NT2/D1 (cell line): ENCODE measurements around the gene C9orf72.

Source experiments
- DNase-seq: peaks from one replicate; pipeline ENCODE4 v3.0.0-alpha.2; 2011; ENCODE audit warnings: low read depth, low spot score
- H3K27me3 ChIP-seq: 2 replicates; pipeline ENCODE4 v1.6.0; 2011; ENCODE audit warnings: mild to moderate bottlenecking; ENCODE audit not compliant: insufficient read length, insufficient read depth
- H3K36me3 ChIP-seq: 2 replicates; pipeline ENCODE4 v1.6.1; 2011; ENCODE audit warnings: mild to moderate bottlenecking, low read length, mixed read lengths; ENCODE audit not compliant: insufficient read depth, insufficient read length
- H3K4me1 ChIP-seq: 2 replicates; pipeline ENCODE4 v1.5.1; 2011; ENCODE audit not compliant: insufficient read depth, insufficient read length
- H3K4me3 ChIP-seq: 2 replicates; pipeline ENCODE4 v1.5.1; 2011; ENCODE audit warnings: low read depth; ENCODE audit not compliant: insufficient read length
- H3K9ac ChIP-seq: 2 replicates; pipeline ENCODE4 v1.6.0; 2011; ENCODE audit warnings: low read depth; ENCODE audit not compliant: insufficient read length
- H3K9me3 ChIP-seq: 2 replicates; pipeline ENCODE4 v1.5.1; 2011; ENCODE audit warnings: mild to moderate bottlenecking, low read length; ENCODE audit not compliant: insufficient read depth
- SUZ12 ChIP-seq: IDR thresholded peaks from 2 replicates; pipeline ENCODE4 v1.6.1; 2011; ENCODE audit not compliant: insufficient read length, insufficient read depth; ENCODE audit errors: extremely low read depth
- YY1 ChIP-seq: IDR thresholded peaks from 2 replicates; pipeline ENCODE4 v1.6.1; 2011; ENCODE audit not compliant: insufficient read length, insufficient read depth
- ZNF274 ChIP-seq: IDR thresholded peaks from 2 replicates; pipeline ENCODE4 v1.6.1; 2011; ENCODE audit warnings: mild to moderate bottlenecking, low read depth, low read length

The C9orf72 gene

DNA sequence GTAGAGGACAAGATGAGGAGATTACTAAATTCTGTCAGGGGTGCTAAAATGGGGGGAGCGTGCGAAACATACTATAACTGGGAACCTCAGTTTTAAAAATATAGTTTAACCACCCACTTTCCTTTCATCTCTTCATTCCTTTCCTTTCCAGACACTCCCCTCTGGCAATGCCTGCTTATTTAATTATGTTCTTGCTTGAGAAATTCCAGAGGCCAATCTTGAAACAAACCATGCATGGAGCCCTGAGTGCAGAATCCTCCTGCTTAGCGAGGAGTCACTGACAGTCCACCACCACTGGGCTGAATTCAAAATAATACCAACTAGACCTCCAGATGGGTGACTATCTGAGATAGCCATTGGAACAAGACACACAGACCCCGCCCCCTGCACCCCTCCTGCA, 29.7 kb upstream of the C9orf72 start:
- no peak overlapping the region for H3K9ac ChIP-seq
- H3K36me3 ChIP-seq = no peaks in the 10 kb centered on the region
- no peaks in the 10 kb centered on the region for H3K9me3 ChIP-seq
- H3K4me1 ChIP-seq = no peaks in the 10 kb centered on the region
- TF ChIP-seq YY1 (no peak), ZNF274 (no peak), SUZ12 (no peak)
- no peak for DNase-seq
- H3K27me3 ChIP-seq = no peaks in the 10 kb centered on the region
- H3K4me3 ChIP-seq = no peak overlapping the region

GRCh38 chr9:27602142-27602861, 29.0 kb upstream of the C9orf72 start:
- H3K4me3 ChIP-seq = no peak overlapping the region

DNA sequence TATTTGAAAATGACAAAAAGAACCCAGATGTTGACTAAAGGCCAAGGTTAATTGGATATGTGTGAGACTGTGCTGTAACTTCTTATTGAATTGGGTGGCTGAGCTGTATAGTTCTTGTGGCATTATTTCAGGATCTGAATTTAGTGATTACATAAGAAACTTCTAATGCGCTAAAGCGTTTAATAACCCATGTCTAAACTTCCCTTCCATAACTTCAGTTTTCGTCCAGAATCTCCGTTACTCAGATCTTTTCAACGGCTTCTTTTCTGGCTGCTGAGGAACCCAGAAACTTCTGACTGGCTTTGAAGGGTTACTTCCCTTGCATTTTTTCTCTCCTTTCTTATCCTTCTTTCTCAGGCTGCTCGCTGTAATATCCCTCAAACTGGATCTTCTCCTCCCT, 28.1 kb upstream of the C9orf72 start:
- no peak overlapping the region for H3K4me3 ChIP-seq
- H3K4me1 ChIP-seq = no peaks in the 10 kb centered on the region
- H3K9me3 ChIP-seq = no peaks in the 10 kb centered on the region
- TF ChIP-seq SUZ12 = no peak
- TF ChIP-seq ZNF274 = no peak
- TF ChIP-seq YY1 = no peak
- no peaks in the 10 kb centered on the region for H3K27me3 ChIP-seq
- no peaks in the 10 kb centered on the region for H3K36me3 ChIP-seq
- DNase-seq = no peak
- H3K9ac ChIP-seq = no peak overlapping the region

More at GRCh38 chr9:27602142-27602861, 29.0 kb upstream of the C9orf72 start:
- DNase-seq = no peak
- no peaks in the 10 kb centered on the region for H3K9me3 ChIP-seq
- TF ChIP-seq ZNF274 (no peak), YY1 (no peak), SUZ12 (no peak)
- H3K27me3 ChIP-seq = no peaks in the 10 kb centered on the region
- no peak overlapping the region for H3K9ac ChIP-seq
- no peaks in the 10 kb centered on the region for H3K36me3 ChIP-seq
- no peaks in the 10 kb centered on the region for H3K4me1 ChIP-seq

- DNase-seq = no peak
- no peaks in the 10 kb centered on the region for H3K4me1 ChIP-seq
These were observed 27.0 kb upstream of the C9orf72 start for GRCh38 chr9:27600256-27600655.

GRCh38 chr9:27599870-27600238, 26.6 kb upstream of the C9orf72 start:
- no peak overlapping the region for H3K9ac ChIP-seq
- TF ChIP-seq ZNF274 (no peak), SUZ12 (no peak), YY1 (no peak)
- no peak for DNase-seq
- H3K4me1 ChIP-seq = no peaks in the 10 kb centered on the region
- no peaks in the 10 kb centered on the region for H3K9me3 ChIP-seq
- no peaks in the 10 kb centered on the region for H3K27me3 ChIP-seq
- no peak overlapping the region for H3K4me3 ChIP-seq
- no peaks in the 10 kb centered on the region for H3K36me3 ChIP-seq

More at GRCh38 chr9:27600256-27600655, 27.0 kb upstream of the C9orf72 start:
- H3K9me3 ChIP-seq = no peaks in the 10 kb centered on the region
- no peaks in the 10 kb centered on the region for H3K27me3 ChIP-seq
- H3K9ac ChIP-seq = no peak overlapping the region
- no peak overlapping the region for H3K4me3 ChIP-seq
- no peak for TF ChIP-seq SUZ12
- no peak for TF ChIP-seq YY1
- no peak for TF ChIP-seq ZNF274
- no peaks in the 10 kb centered on the region for H3K36me3 ChIP-seq

DNA sequence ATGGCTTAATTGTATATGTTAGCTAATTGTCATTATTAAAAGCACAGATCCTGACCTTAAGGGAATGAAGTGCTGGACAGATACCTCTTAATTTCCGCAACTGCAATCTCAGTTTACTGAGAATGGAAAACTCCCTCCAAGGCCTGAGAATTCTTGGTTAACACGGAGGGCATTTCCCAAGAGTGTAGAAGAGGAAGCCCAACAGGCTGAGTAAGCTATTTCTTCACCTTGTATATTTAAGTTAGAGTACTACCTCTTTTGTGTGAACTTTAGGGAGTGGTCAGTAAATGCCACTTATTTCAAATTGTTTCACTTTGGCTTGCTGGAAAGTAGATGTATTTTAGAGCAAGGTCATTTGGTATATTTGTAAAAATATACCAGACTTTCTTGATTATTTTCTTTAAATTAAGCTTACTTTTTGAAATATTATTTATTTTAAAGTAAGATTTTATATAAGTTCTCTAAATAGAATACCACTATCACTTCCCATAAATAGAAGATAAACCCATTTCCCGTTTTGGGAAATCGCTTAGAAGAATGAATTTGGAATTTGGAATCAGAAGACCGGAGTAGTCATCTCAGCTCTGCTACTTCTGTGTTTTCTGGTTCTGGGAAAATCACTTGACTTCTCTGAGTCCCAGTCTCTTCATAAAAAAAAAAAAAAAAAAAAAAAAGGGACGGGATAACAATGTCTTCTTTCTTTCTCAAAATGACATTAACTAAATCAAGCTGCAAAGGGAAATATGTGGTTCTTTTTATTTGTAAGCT, 26.0 kb upstream of the C9orf72 start:
- Histone ChIP-seq H3K27me3 (no peaks in the 10 kb centered on the region), H3K9me3 (no peaks in the 10 kb centered on the region), H3K4me1 (no peaks in the 10 kb centered on the region), H3K4me3 (no peak overlapping the region), H3K9ac (no peak overlapping the region), H3K36me3 (no peaks in the 10 kb centered on the region)
- TF ChIP-seq YY1 = no peak
- no peak for TF ChIP-seq SUZ12
- no peak for TF ChIP-seq ZNF274
- DNase-seq = no peak

- no peak for DNase-seq
- Histone ChIP-seq H3K4me1 (no peaks in the 10 kb centered on the region), H3K9me3 (no peaks in the 10 kb centered on the region), H3K36me3 (no peaks in the 10 kb centered on the region), H3K4me3 (no peak overlapping the region), H3K27me3 (no peaks in the 10 kb centered on the region), H3K9ac (no peak overlapping the region)
- no peak for TF ChIP-seq SUZ12
- no peak for TF ChIP-seq ZNF274
- no peak for TF ChIP-seq YY1
These were observed 22.5 kb upstream of the C9orf72 start for GRCh38 chr9:27595733-27596132.
